COLO668 (cell line): ENCODE data around the gene ACSL3.
"Not testable (repeated sequence)": the region's sequence is repeated elsewhere in the genome, so short reads cannot be mapped to it uniquely, and the experiment has no call there.

Source experiments
- DNase-seq: peaks from one replicate; lab custom pipeline; 2025; ENCODE audit not compliant: unreplicated experiment; lab: John Stamatoyannopoulos, UW

Gene ACSL3

GRCh38 chr2:222907790-222908441, 47.1 kb downstream of the ACSL3 start:
- DNase-seq, result no peak

GRCh38 chr2:222909286-222909685, 48.5 kb downstream of the ACSL3 start:
- DNase-seq, result no peak

GRCh38 chr2:222912117-222912516, 51.3 kb downstream of the ACSL3 start:
- no peak for DNase-seq

DNA sequence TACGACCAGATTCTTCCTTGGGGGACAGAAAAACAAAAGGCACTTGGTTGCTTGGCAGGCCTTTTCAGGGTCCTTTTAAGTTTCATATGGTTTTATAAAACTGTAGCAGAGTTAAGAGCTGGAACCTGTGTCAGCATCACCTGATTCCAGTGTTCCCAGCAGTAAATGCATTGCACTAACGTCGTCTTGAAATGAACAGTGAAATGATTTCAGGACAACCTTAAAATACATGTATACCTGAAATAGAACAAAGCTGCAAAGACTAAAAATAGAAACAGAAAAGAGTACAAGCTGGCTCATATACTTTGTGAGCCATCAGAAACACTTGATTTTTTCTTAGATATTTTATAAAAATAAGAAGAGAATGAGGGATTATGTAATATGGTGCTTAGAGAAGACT, 51.9 kb downstream of the ACSL3 start:
- DNase-seq, result no peak

GRCh38 chr2:222915092-222915957, 54.5 kb downstream of the ACSL3 start:
- no peak for DNase-seq

DNA sequence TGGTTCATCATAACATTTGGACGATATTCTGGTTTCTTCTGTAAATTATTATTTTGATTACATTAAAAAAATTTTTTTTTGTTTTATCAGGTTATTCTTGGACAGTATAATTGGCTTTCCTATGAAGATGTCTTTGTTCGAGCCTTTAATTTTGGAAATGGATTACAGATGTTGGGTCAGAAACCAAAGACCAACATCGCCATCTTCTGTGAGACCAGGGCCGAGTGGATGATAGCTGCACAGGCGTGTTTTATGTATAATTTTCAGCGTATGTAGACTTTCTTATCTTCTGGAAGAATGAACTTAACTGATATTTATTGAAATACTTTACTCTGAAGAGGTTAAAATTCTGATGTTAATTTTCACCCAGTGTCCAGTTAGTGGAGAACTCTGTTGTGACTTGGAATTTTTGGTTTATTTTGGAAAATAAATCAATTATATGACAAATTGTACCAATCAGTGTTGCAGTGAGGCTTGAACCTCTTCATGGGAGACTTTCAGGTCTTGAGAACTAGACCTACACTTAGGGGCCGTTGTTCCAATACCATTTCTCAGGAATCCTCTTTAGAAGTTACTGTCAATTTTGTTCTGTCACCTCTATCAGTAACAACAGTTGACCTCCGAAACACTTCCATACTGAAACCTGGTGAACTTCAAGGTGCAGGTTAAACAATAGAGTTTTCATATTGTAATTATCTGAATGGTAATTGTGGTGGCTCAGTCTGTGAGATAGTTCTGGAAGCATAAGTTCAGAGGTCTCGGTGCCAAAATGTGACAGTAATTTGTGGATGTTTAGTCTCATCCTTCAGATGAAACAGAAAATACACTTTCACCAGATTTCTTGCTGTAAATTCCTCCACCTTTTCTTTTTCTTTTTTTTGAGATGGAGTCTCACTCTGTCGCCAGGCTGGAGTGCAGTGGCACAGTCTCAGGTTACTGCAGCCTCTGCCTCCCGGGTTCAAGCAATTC, 55.7 kb downstream of the ACSL3 start:
- DNase-seq, result no peak

- not testable (repeated sequence) for DNase-seq
Observed at GRCh38 chr2:222917212-222917611, 56.4 kb downstream of the ACSL3 start.

DNA sequence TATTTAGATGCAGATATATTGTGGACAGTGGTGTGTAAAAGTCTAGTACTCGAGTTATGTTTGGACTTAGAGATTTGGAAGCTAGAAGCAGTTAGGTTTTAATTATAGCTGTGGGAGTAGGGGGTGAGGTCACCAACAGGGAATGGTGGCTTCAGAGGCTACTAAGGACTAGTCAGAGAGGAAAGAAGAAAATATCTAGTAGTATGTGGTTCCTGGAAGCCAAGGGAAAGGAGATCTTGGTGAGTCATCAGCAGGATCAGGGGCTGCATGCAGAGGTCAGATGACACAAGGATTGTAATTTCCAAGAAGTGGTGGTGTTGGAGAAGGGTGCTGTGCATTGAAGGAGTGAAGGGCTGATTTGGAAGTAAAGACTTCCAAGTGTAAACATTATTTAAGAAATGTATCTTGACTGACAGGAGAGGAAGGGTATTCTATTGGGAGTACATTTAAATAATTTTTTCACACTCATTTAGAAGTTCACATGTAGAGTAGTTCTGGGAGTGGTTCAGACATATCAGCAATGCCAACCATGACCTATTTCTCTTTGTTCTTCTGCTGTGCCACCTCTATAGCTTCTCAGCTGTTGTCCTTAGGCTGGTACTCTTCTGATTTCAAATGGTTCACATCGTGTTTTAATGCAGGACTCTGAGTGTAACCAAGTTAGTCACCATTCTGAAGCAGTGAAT, 59.1 kb downstream of the ACSL3 start:
- no peak for DNase-seq

- DNase-seq, result no peak
Observed at GRCh38 chr2:222920657-222921186, 59.9 kb downstream of the ACSL3 start.

DNA sequence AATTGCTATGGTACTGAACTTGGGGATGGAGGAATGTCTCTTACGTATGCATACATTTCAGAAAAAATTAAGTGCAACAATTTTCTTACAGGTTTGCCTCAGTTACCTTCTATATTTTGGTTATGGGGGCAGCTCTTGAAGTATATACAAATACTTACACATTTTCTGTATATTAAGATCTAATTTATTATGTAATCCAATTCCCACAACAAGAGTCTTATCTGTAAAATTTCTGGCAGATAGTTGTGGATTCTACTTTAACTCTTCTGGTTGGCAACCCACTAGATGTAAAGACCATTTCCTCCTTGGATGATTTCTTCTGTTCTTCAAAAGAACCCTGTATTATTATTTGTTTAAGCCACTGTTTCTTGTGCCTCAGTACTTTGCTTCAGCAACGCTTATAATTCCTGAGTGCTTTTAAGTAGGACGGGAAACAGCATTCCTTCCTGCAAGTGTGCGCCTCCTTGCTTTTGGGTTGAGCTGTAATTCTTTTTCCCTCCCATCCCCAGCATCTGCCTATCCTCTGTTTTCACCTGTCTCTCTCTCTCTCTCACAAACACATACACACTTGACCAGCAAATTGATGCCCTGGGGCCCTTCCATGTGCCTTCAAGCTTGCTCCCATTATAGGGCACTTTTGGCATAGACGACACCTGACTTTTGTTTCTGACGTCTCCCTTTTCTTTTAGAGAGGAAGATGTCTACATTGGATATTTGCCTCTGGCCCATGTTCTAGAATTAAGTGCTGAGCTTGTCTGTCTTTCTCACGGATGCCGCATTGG, 61.4 kb downstream of the ACSL3 start:
- no peak for DNase-seq

DNA sequence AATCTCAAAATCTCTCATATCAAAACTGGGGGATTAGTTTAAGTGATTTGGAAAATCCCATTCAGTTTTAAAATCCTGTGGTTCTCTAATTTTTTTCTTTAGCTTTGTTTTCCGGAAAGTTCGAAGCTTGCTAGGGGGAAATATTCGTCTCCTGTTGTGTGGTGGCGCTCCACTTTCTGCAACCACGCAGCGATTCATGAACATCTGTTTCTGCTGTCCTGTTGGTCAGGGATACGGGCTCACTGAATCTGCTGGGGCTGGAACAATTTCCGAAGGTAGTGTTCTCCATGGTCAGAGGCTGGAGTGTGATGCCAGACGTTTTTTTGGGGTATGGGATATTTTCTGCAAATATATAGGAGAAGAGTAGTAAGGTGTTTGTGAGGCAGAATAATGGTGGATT, 66.1 kb downstream of the ACSL3 start:
- DNase-seq, result no peak

GRCh38 chr2:222927600-222927999, 66.8 kb downstream of the ACSL3 start:
- no peak for DNase-seq

GRCh38 chr2:222928335-222928734, 67.5 kb downstream of the ACSL3 start:
- DNase-seq, result no peak

DNA sequence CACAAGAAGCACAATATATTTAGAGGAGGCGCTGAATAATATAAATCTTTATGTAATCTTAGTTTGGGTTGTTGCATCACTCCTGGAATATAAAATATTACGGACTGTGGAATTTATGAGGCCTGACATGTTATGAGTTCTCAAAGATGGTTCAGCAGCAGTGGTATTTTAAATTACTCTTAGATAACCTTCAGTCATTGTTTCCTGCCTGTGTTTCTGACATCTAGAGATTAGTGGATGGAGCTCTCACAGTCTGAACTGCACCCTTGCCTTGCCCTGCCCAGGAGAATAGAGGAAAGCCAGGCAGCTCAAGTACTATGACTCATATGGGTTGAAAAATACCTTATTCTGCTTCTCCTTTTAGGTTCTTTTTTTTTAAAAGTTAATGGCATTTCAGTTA, 70.0 kb downstream of the ACSL3 start:
- no peak for DNase-seq

DNA sequence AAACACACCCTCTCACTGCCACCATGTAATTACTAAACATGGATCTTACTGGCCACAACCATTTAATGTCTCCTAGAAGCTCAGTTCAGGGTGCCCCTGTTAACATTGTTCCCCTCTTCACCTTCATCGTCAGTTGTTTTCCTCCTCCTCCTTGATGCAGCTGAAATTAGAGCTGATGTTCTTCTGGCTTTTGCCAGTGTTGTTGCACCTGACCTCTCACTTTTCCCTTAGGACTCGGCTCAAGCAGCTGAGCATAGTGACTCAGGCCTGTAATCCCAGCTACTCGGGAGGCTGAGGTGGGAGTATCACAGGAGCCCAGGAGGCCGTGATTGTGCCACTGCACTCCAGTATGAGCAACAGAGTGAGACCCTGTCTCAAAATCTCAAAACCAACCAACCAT, 70.8 kb downstream of the ACSL3 start:
- no peak for DNase-seq

GRCh38 chr2:222933458-222933857, 72.6 kb downstream of the ACSL3 start:
- no peak for DNase-seq

GRCh38 chr2:222935688-222936298, 75.0 kb downstream of the ACSL3 start:
- DNase-seq, result no peak

DNA sequence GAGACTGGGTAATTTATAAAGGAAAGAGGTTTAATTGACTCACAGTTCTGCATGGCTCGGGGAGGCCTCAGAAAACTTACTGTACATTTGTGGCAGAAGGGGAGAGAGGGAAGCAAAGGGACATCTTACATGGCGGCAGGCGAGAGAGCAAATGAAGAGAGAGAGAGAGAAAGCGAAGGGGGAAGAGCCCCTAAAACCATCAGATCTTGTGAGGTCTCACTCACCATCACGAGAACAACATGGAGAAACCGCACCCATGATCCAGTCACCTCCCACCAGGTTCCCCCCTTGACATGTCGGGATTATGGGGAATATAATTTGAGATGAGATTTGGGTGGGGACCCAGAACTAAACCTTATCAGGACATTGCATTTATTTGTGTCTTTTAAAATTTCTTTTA, 75.9 kb downstream of the ACSL3 start:
- no peak for DNase-seq

GRCh38 chr2:222938327-222938726, 77.5 kb downstream of the ACSL3 start:
- no peak for DNase-seq
